H1 (cell line): Measurements from ENCODE around the gene SMIM1. TPM values are rescaled to one million over a fixed set of nuclear protein-coding genes. Genes with fewer than 3 reads are reported as not detected.

ENCODE experiments used
- CEBPB ChIP-seq: IDR thresholded peaks from 2 replicates; pipeline ENCODE4 v1.6.1; 2012; ENCODE audit warnings: low read depth, low read length
- HDAC2 ChIP-seq, 2 experiments: fragments of 300-600 bp in 1 of 2; sonication (generic) in 1 of 2; IDR thresholded peaks; 2 replicates each; pipeline ENCODE4 v1.6.1; 2011 to 2012; ENCODE audit warnings: low read depth in 2 of 2, low read length in 2 of 2, mild to moderate bottlenecking in 2 of 2, moderate library complexity in 2 of 2, borderline replicate concordance in 1 of 2, inconsistent platforms in 1 of 2
- polyA plus RNA-seq, 7 experiments: library from polyadenylated mRNA; depleted of rRNA in 3 of 7; stranded (reverse) in 5 of 7; unstranded in 2 of 7; fragments of >200 nt in 5 of 7; fragments of 200-250 nt in 2 of 7; gene quantifications; 1 replicate in 5 of 7; 2 replicates in 1 of 7; 4 replicates in 1 of 7; pipeline versions ENCODE4 v1.2.1 to v1.2.3, GENCODE V29; 2011 to 2013; ENCODE audit warnings: missing spikeins in 2 of 7, mixed read lengths in 2 of 7
- total RNA-seq: library from RNA; stranded (reverse); fragmentation: NEBNext Ultra II Directional; extraction: Animal tissue kit (Norgen Biotek cat#: 25700); gene quantifications from 2 replicates; pipeline ENCODE4 v1.2.1, GENCODE V29; 2021

SMIM1 gene
- total and polyA plus RNA-seq, 2 of the 8 experiments (the other 6 are each of a cell fraction or from before 2014, with no cell fraction given) = 7.7 to 9.7 TPM

GRCh38 chr1:3735027-3735681, 37.4 kb upstream of the SMIM1 start (continued):
- TF ChIP-seq HDAC2 (IDR thresholded peaks at IDR 0.05; ENCODE audit: borderline replicate concordance in 1 of 2, low read depth in 2 of 2, low read length in 2 of 2) = no peak
- TF ChIP-seq CEBPB = no peak
